Testis (tissue), 3 donors: ENCODE results near the gene LLGL2. TPM values are rescaled to one million over a fixed set of nuclear protein-coding genes. Genes with fewer than 3 reads are reported as not detected.

Source experiments
- DNase-seq: peaks from one replicate; pipeline ENCODE4 v3.0.0-alpha.2; 2019
- H3K27ac ChIP-seq, 2 donors: fragments of 200-600 bp; sonication (generic); one replicate each; pipeline ENCODE4 v1.5.1; 2019
- H3K27me3 ChIP-seq: fragments of 200-600 bp; sonication (generic); one replicate; pipeline ENCODE4 v1.5.1; 2019
- H3K36me3 ChIP-seq: fragments of 200-600 bp; sonication (generic); one replicate; pipeline ENCODE4 v1.5.1; 2017; ENCODE audit warnings: low read depth; ENCODE audit errors: missing control alignments
- H3K4me1 ChIP-seq: fragments of 200-600 bp; sonication (generic); one replicate; pipeline ENCODE4 v1.5.1; 2019
- H3K4me3 ChIP-seq, 2 donors: fragments of 200-600 bp; sonication (generic); one replicate each; pipeline ENCODE4 v1.5.1; 2017 to 2019
- H3K9me3 ChIP-seq: fragments of 200-600 bp; sonication (generic); one replicate; pipeline ENCODE4 v1.5.1; 2017
- POLR2A ChIP-seq: fragments of 450-650 bp; IDR thresholded peaks from one replicate; pipeline ENCODE4 v1.6.1; 2017; ENCODE audit warnings: antibody characterized with exemption, mild to moderate bottlenecking, moderate library complexity
- WGBS, 2 donors: methylation state at CpG; one replicate each; pipeline ENCODE4 v1.1.5; 2018; 5-methylcytosine and 5-hydroxymethylcytosine counted together
- intact Hi-C: fragments of 100-400 bp; cut with DNase I; formaldehyde crosslinking; loops from one replicate; pipeline ENCODE4 v1.15.1; 2023; ENCODE audit warnings: low total_unique reads
- polyA plus RNA-seq: library from polyadenylated mRNA; stranded (reverse); fragments of 350-450 nt; fragmentation: Illumina TruSeq; extraction: RNeasy Lipid Tissue Mini Kit (QIAGEN cat#74804); gene quantifications from one replicate; pipeline ENCODE4 v1.2.3, GENCODE V29; 2014; ENCODE audit warnings: low read depth, low replicate concordance; ENCODE audit not compliant: insufficient read depth
- total RNA-seq, 2 donors: library from RNA; depleted of rRNA; stranded (reverse); fragments of >200 nt; gene quantifications; one replicate each; pipeline ENCODE4 v1.2.3, GENCODE V29; 2016
- TF ChIP-seq, protein P1 (sequence below), 3 experiments: fragments of 450-650 bp in 2 of 3; fragments of 200-600 bp in 1 of 3; sonication (generic) in 1 of 3; IDR thresholded peaks; one replicate each; pipeline ENCODE4 v1.5.1; 2016 to 2019; ENCODE audit warnings: antibody characterized with exemption in 3 of 3, mild to moderate bottlenecking in 2 of 3, moderate library complexity in 1 of 3

The LLGL2 gene
- total and polyA plus RNA-seq, 3 donors from 2014 or later = 20.6 to 34.3 (median 22.9) TPM

DNA sequence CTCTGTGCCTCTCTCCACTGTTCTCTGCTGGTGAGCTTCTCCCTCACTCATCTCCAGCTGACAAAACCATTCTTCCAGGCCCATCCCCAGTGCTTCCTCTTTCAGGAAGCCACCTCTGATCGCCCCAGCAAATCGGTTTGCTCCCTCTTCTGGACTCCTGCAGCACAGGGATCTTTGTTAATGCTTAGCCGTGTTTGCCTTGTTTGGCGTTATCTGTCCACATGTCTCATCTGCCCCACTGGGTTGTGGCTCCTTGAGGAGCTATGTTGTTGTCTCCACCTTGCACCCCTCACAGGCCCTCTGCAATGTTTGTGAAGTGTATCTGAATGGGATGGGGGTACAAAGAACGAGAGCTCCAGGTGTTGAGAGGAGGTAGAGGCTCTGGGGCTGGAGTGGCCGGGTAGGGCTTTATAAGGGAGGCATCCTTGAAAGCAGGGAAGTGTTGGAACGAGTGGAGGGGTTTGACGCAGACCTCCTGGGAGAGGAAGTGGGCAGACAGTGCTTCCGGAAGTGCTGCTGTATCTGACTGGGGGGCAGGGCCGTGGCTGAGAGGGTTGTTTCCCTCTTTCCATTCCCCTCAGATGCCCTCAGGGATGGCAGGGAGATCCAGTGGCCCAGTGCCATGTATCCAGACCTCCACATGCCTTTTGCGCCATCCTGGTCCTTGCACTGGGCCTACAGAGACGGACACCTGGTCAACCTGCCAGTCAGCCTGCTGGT lies 38.0 kb upstream of the LLGL2 start:
- Histone ChIP-seq H3K4me3 (no peak overlapping the region), H3K36me3 (no peaks in the 10 kb centered on the region), H3K9me3 (no peaks in the 10 kb centered on the region), H3K4me1 (peaks cover 45% of the 10 kb centered on the region), H3K27ac (peak overlapping the region in 1 of 2 donors; percentile 39), H3K27me3 (no peaks in the 10 kb centered on the region)
- intact Hi-C loops = no loop called here
- peak; percentile 48 for DNase-seq
- TF ChIP-seq, protein P1, sequence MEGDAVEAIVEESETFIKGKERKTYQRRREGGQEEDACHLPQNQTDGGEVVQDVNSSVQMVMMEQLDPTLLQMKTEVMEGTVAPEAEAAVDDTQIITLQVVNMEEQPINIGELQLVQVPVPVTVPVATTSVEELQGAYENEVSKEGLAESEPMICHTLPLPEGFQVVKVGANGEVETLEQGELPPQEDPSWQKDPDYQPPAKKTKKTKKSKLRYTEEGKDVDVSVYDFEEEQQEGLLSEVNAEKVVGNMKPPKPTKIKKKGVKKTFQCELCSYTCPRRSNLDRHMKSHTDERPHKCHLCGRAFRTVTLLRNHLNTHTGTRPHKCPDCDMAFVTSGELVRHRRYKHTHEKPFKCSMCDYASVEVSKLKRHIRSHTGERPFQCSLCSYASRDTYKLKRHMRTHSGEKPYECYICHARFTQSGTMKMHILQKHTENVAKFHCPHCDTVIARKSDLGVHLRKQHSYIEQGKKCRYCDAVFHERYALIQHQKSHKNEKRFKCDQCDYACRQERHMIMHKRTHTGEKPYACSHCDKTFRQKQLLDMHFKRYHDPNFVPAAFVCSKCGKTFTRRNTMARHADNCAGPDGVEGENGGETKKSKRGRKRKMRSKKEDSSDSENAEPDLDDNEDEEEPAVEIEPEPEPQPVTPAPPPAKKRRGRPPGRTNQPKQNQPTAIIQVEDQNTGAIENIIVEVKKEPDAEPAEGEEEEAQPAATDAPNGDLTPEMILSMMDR (IDR thresholded peaks at IDR 0.05) = no peak
- TF ChIP-seq POLR2A = no peak
- 72 to 80% methylated on average over 12 of the region's 12 CpGs for WGBS, 2 donors

DNA sequence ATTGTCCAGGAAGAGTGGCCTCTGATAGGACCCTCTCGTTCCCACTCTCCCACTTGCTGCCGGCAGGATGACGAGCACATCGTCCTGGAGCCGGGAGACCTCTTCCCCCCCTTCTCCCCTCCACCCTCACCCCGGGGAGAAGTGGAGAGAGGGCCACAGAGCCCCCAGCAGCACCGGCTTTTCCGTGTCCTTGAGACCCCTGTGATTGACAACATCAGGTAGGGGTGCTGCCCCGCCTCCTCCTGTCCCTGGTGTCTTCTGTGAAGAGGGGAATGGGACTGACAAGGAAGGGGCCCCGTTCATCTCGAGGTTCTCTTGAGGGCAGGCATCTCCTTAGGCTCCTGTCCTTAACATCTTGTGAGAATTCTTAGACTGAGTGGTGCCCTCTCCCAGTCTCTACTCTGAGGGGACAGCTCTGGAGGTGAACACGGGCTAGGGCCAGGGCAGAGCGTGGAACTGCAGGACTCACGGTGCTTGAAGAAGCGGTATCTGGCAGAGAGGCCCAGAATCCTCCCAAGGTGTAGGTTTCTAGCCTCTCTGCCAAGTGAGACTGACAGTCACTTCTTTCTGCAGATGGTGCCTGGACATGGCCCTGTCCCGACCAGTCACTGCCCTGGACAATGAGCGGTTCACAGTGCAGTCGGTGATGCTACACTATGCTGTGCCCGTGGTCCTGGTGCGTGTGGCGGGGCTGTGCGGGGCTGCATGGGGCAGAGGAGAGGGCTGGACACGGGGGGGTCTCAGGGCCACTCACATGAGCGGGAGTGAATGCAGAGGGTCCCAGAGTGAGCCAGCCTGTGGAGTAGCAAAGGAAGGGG lies 36.6 kb upstream of the LLGL2 start:
- Histone ChIP-seq H3K27me3 (no peaks in the 10 kb centered on the region), H3K9me3 (no peaks in the 10 kb centered on the region), H3K4me1 (peaks cover 45% of the 10 kb centered on the region), H3K36me3 (no peaks in the 10 kb centered on the region), H3K27ac (no peak overlapping the region), H3K4me3 (no peak overlapping the region)
- intact Hi-C loops = no loop called here
- WGBS, 2 donors = 90 to 95% methylated on average over 15 to 24 of the region's 24 CpGs
- DNase-seq = no peak
- TF ChIP-seq, protein P1 (IDR thresholded peaks at IDR 0.05) = no peak
- TF ChIP-seq POLR2A = no peak

DNA sequence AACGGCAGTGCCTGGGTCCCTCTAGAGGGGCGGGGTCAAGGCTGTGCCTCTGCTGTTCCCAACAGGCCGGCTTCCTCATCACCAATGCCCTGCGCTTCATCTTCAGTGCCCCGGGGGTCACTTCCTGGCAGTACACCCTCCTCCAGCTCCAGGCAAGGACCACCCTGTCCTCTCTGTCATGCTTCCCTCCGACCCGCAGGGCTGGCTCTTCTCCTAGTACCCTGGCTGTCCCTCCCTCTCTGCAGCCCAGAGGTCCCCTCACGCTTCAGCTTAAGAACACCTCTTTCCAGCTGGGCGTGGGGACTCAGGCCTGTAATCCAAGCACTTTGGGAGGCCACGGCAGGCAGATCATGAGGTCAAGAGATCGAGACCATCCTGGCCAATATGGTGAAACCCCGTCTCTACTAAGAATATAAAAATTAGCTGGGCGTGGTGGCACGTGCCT lies 36.0 kb upstream of the LLGL2 start:
- H3K36me3 ChIP-seq = no peaks in the 10 kb centered on the region
- H3K27me3 ChIP-seq = no peaks in the 10 kb centered on the region
- no peak overlapping the region for H3K4me3 ChIP-seq
- no peak for TF ChIP-seq POLR2A
- TF ChIP-seq, protein P1 (IDR thresholded peaks at IDR 0.05) = no peak
- H3K4me1 ChIP-seq = peaks cover 45% of the 10 kb centered on the region
- intact Hi-C loops = no loop called here
- no peak for DNase-seq
- no peaks in the 10 kb centered on the region for H3K9me3 ChIP-seq
- 78 to 81% methylated on average over 12 to 14 of the region's 14 CpGs for WGBS, 2 donors
- no peak overlapping the region for H3K27ac ChIP-seq

DNA sequence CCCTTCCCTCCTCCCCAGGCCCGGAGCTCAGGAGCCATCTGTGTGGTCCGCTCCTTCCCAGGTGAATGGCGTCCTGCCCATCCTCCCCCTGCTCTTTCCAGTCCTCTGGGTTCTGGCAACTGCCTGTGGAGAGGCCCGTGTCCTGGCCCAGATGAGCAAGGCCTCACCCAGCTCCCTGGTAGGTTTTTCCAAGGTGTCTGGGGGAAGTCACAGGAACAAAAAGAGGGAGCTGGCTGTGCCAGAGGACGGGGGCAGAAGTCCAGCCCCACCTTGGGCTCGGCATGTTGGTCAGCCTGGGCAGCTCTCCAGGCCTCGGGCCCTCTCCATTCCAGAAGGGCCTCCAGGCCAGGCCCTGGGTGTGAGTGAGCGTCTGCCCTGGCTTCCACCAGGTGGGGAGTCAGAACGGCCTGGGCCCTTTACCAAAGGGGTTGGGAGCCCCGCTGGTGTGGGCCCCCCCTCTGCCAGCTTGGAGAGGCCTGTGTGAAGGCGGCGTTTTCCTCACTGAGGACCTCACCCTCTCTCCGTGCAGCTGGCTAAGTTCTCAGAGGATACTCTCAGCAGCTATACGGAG lies 35.2 kb upstream of the LLGL2 start:
- no peak for TF ChIP-seq POLR2A
- TF ChIP-seq, protein P1 (IDR thresholded peaks at IDR 0.05) = no peak
- Histone ChIP-seq H3K27ac (no peak overlapping the region), H3K4me3 (no peak overlapping the region), H3K4me1 (peaks cover 38% of the 10 kb centered on the region), H3K36me3 (no peaks in the 10 kb centered on the region), H3K9me3 (no peaks in the 10 kb centered on the region), H3K27me3 (no peaks in the 10 kb centered on the region)
- WGBS, 2 donors = 70 to 80% methylated on average over 7 to 14 of the region's 14 CpGs
- intact Hi-C loops = no loop called here
- no peak for DNase-seq
